Measurements from ENCODE around the gene CDCA7. TPM values are rescaled to one million over a fixed set of nuclear protein-coding genes. Genes with fewer than 3 reads are reported as not detected.

CDCA7 gene
- total and polyA plus RNA-seq, 12 donors, result 0.33 to 1.8 (median 1.0) TPM

DNA sequence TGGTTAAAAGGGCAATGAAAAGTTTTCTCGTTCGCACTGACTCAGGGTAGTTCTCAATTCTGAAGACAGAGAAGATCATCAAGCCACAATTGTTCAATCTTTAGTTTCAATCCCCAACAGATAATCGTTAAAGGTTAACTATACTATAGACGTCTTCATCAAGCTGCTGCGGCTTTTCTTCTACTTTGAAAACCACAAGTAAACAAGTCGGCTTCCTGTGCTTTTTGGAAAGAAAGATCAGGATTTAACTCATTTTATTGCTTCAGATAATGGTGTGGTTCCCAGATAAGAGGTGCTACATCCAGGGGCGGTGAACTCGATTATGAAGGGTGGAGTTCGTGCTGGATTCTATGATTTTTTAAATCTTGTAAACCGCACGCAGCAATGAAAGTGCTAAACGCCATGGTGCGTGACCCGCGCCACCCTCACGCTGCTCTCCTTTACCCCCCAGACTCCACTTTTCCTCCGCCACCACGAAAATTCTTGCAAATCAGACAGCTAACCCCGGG is 545 bp upstream of the CDCA7 start:
- Histone ChIP-seq H3K4me1 (peaks cover 0 to 24% (median 16%) of the 10 kb centered on the region in 9 donors), H3K9me3 (no peaks in the 10 kb centered on the region), H3K36me3 (no peaks in the 10 kb centered on the region), H3K27me3 (peaks cover 0 to 70% (median 54%) of the 10 kb centered on the region in 7 donors), H3K4me3 (peak overlapping the region; percentile 42 to 76 (median 64)), H3K27ac (peak overlapping the region in 7 of 10 donors; percentile 41 to 79 (median 70))
- DNase-seq (no peak), ATAC-seq (no peak)
- WGBS, 2 donors, result 2% methylated on average over 19 of the region's 19 CpGs
- intact Hi-C loops (cut with DNase I), result no loop called here
- TF ChIP-seq, protein P1, sequence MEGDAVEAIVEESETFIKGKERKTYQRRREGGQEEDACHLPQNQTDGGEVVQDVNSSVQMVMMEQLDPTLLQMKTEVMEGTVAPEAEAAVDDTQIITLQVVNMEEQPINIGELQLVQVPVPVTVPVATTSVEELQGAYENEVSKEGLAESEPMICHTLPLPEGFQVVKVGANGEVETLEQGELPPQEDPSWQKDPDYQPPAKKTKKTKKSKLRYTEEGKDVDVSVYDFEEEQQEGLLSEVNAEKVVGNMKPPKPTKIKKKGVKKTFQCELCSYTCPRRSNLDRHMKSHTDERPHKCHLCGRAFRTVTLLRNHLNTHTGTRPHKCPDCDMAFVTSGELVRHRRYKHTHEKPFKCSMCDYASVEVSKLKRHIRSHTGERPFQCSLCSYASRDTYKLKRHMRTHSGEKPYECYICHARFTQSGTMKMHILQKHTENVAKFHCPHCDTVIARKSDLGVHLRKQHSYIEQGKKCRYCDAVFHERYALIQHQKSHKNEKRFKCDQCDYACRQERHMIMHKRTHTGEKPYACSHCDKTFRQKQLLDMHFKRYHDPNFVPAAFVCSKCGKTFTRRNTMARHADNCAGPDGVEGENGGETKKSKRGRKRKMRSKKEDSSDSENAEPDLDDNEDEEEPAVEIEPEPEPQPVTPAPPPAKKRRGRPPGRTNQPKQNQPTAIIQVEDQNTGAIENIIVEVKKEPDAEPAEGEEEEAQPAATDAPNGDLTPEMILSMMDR (IDR thresholded peaks at IDR 0.05), result no peak

DNA sequence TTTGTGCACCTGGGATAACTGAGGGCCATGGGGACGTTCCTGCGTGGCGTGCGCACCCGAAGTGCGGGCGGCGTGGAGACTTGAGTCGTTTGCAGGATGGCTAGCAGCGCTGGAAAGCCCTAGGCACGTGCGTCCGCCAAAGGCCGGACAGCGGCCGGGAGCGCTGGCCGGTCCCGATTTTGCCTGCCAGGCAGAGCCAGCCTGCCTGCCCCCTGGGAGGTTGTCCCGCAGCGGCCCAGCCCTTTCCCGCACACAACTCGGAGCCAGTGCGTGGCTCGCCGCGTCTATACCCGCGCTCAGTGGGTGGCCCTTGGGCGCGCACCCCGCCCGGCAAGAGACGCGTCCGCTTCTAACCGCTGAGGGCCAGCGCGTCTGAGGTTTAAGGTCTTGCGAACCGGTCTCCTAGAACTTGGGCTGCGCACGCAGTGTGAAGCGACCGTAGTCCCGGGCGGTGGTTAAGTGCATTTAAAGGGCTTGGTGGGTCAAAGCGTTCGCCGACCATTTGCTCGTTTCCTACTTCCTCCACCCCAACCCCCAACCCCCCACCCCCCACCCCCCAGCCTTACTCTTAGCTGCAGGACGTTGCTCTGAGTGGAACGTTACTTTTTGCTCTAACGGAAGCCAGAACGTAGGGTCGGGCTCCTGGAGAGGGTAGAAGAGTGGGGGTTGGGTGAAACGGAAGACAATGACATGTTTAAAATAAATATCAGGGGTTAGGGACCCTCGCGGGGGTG is 627 bp downstream of the CDCA7 start:
- no peaks in the 10 kb centered on the region for H3K9me3 ChIP-seq
- TF ChIP-seq, protein P1 (IDR thresholded peaks at IDR 0.05), result no peak
- H3K27me3 ChIP-seq, result peaks cover 0 to 62% (median 49%) of the 10 kb centered on the region in 7 donors
- 1% methylated on average over 58 to 59 of the region's 59 CpGs for WGBS, 2 donors
- ATAC-seq (peak; percentile 68 to 87 (median 78)), DNase-seq (peak; percentile 10 to 37)
- H3K27ac ChIP-seq, result peak overlapping the region in 7 of 10 donors; percentile 30 to 79 (median 49)
- no peaks in the 10 kb centered on the region for H3K36me3 ChIP-seq
- peaks cover 0 to 24% (median 16%) of the 10 kb centered on the region in 9 donors for H3K4me1 ChIP-seq
- peak overlapping the region; percentile 42 to 76 (median 64) for H3K4me3 ChIP-seq
- intact Hi-C loops (cut with DNase I), result no loop called here

DNA sequence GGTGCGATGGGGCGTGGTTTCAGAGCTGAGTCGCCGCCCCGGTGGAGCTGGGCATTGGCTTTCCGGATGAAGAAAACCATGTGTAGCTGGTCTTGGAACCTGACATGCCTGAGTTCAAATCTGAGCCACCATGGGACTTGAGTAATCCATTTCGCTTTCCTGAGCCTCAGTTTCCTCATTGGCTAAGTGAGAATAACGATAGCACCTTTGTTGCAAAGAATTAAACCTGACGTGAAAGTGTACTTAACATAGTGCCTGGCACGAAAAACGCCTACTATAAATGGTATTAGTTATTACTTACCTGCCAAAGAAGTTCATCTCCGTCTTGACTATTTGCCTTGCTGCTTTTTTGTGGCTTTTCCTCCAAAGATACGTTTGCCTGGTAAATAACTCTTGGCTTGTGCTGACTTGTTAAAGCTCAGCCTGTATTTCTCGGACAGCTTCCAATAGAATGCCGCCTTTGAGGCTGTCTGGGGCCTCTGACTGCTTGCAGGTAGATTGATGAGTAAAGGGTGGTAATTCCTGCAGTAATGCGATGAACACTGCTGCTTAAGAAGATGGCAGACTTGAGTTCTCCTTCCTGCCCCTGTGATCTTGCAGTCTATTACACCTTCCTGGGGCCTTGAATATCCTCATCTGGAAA is 1.3 kb downstream of the CDCA7 start:
- H3K9me3 ChIP-seq, result no peaks in the 10 kb centered on the region
- TF ChIP-seq, protein P1 (IDR thresholded peaks at IDR 0.05), result no peak
- WGBS, 2 donors, result 41 to 44% methylated on average over 16 of the region's 16 CpGs
- H3K27me3 ChIP-seq, result peaks cover 0 to 60% (median 49%) of the 10 kb centered on the region in 7 donors
- no peaks in the 10 kb centered on the region for H3K36me3 ChIP-seq
- peak overlapping the region in 9 of 10 donors; percentile 42 to 76 (median 64) for H3K4me3 ChIP-seq
- intact Hi-C loops (cut with DNase I), result no loop called here
- peak overlapping the region in 1 of 10 donors; percentile 8 for H3K27ac ChIP-seq
- DNase-seq (no peak), ATAC-seq (peak in 1 of 8 donors; percentile 10)
- peaks cover 0 to 24% (median 16%) of the 10 kb centered on the region in 9 donors for H3K4me1 ChIP-seq

DNA sequence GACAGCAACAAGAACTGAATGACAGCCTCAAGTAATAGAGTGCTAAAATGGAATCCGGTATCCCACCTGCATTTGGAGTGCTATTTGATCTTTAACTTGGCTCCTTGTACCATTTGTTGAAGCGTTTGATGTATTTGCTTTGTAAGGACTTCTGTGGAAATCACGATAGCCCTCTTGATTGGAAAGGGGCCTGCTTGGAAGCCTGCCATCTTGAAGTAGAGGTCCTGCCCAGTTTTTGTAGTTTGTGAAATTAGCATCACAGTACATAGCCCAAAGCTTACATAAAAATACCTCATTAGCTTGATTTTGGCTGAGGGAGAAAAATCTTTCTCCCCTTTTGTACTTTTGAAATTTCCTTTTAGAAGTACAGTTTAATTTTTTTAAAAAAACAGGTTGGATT is 2.7 kb downstream of the CDCA7 start:
- H3K4me3 ChIP-seq, result no peak overlapping the region
- H3K9me3 ChIP-seq, result no peaks in the 10 kb centered on the region
- intact Hi-C loops (cut with DNase I), result no loop called here
- ATAC-seq (no peak), DNase-seq (no peak)
- peaks cover 0 to 24% (median 16%) of the 10 kb centered on the region in 9 donors for H3K4me1 ChIP-seq
- H3K27me3 ChIP-seq, result peaks cover 0 to 46% (median 42%) of the 10 kb centered on the region in 7 donors
- TF ChIP-seq, protein P1 (IDR thresholded peaks at IDR 0.05), result no peak
- H3K36me3 ChIP-seq, result no peaks in the 10 kb centered on the region
- no peak overlapping the region for H3K27ac ChIP-seq
- WGBS, 2 donors, result 75 to 76% methylated on average over 3 of the region's 3 CpGs
